ENCODE measurements around the gene ENKD1. TPM values are rescaled to one million over a fixed set of nuclear protein-coding genes. Genes with fewer than 3 reads are reported as not detected.

Gene ENKD1
- total RNA-seq, 3 donors from 2014 or later, result 13.9 to 16.7 (median 14.1) TPM

- Mint-ChIP-seq H3K36me3 (ENCODE audit: insufficient read depth) (peaks cover 2% of the 10 kb centered on the region), H3K4me3 (no peak overlapping the region), H3K4me1 (ENCODE audit: low read depth) (peaks cover 28% of the 10 kb centered on the region), H3K9me3 (no peaks in the 10 kb centered on the region), H3K27me3 (ENCODE audit: low read depth) (no peaks in the 10 kb centered on the region)
- DNase-seq (no peak), ATAC-seq (no peak)
Measured at GRCh38 chr16:67662653-67663010, 3.9 kb downstream of the ENKD1 start.

GRCh38 chr16:67661886-67662652, 4.5 kb downstream of the ENKD1 start:
- H3K27me3 Mint-ChIP-seq (ENCODE audit: low read depth), result no peaks in the 10 kb centered on the region
- peak overlapping the region; percentile 89 for H3K4me3 Mint-ChIP-seq
- peaks cover 2% of the 10 kb centered on the region for H3K36me3 Mint-ChIP-seq (ENCODE audit: insufficient read depth)
- DNase-seq, result no peak
- no peaks in the 10 kb centered on the region for H3K9me3 Mint-ChIP-seq
- H3K4me1 Mint-ChIP-seq (ENCODE audit: low read depth), result peaks cover 24% of the 10 kb centered on the region
- ATAC-seq, result no peak

GRCh38 chr16:67661101-67661761, 5.3 kb downstream of the ENKD1 start:
- H3K4me3 Mint-ChIP-seq, result peak overlapping the region; percentile 89
- H3K36me3 Mint-ChIP-seq (ENCODE audit: insufficient read depth), result peaks cover 2% of the 10 kb centered on the region
- no peaks in the 10 kb centered on the region for H3K27me3 Mint-ChIP-seq (ENCODE audit: low read depth)
- ATAC-seq (no peak), DNase-seq (no peak)
- H3K4me1 Mint-ChIP-seq (ENCODE audit: low read depth), result peaks cover 22% of the 10 kb centered on the region
- no peaks in the 10 kb centered on the region for H3K9me3 Mint-ChIP-seq

GRCh38 chr16:67660564-67661028, 6.0 kb downstream of the ENKD1 start, which contains the start of gene PARD6A:
PARD6A (plus strand) TSS chr16:67660960; CDS start chr16:67661039, 79 bp downstream.
- H3K36me3 Mint-ChIP-seq (ENCODE audit: insufficient read depth), result peaks cover 4% of the 10 kb centered on the region
- DNase-seq (peak; percentile 93), ATAC-seq (peak; percentile 84 to 85)
- peaks cover 21% of the 10 kb centered on the region for H3K4me1 Mint-ChIP-seq (ENCODE audit: low read depth)
- peak within 1 kb of the TSS; percentile 89 for H3K4me3 Mint-ChIP-seq
- no peaks in the 10 kb centered on the region for H3K9me3 Mint-ChIP-seq
- no peaks in the 10 kb centered on the region for H3K27me3 Mint-ChIP-seq (ENCODE audit: low read depth)

GRCh38 chr16:67659675-67660563, 6.6 kb downstream of the ENKD1 start, which contains the start of gene ACD:
ACD (minus strand) TSS chr16:67660260; CDS start chr16:67660220, 40 bp downstream.
- ATAC-seq (peak; percentile 72 to 75), DNase-seq (peak; percentile 92)
- H3K27me3 Mint-ChIP-seq (ENCODE audit: low read depth), result no peaks in the 10 kb centered on the region
- peaks cover 22% of the 10 kb centered on the region for H3K4me1 Mint-ChIP-seq (ENCODE audit: low read depth)
- H3K9me3 Mint-ChIP-seq, result no peaks in the 10 kb centered on the region
- H3K4me3 Mint-ChIP-seq, result peak within 1 kb of the TSS; percentile 89
- peaks cover 7% of the 10 kb centered on the region for H3K36me3 Mint-ChIP-seq (ENCODE audit: insufficient read depth)

- Mint-ChIP-seq H3K4me1 (ENCODE audit: low read depth) (peaks cover 21% of the 10 kb centered on the region), H3K4me3 (peak overlapping the region; percentile 89), H3K36me3 (ENCODE audit: insufficient read depth) (peaks cover 5% of the 10 kb centered on the region), H3K9me3 (no peaks in the 10 kb centered on the region), H3K27me3 (ENCODE audit: low read depth) (no peaks in the 10 kb centered on the region)
- no peak for DNase-seq
- ATAC-seq, result no peak
Measured at GRCh38 chr16:67658849-67659674, 7.5 kb downstream of the ENKD1 start.

- H3K4me1 Mint-ChIP-seq (ENCODE audit: low read depth), result peaks cover 20% of the 10 kb centered on the region
- DNase-seq (no peak), ATAC-seq (no peak)
- peak overlapping the region; percentile 89 for H3K4me3 Mint-ChIP-seq
- H3K9me3 Mint-ChIP-seq, result no peaks in the 10 kb centered on the region
- no peaks in the 10 kb centered on the region for H3K27me3 Mint-ChIP-seq (ENCODE audit: low read depth)
- peaks cover 5% of the 10 kb centered on the region for H3K36me3 Mint-ChIP-seq (ENCODE audit: insufficient read depth)
Measured at GRCh38 chr16:67657751-67658518, 8.6 kb downstream of the ENKD1 start.

GRCh38 chr16:67657017-67657608, 9.4 kb downstream of the ENKD1 start:
- Mint-ChIP-seq H3K4me1 (ENCODE audit: low read depth) (peaks cover 20% of the 10 kb centered on the region), H3K36me3 (ENCODE audit: insufficient read depth) (peaks cover 6% of the 10 kb centered on the region), H3K4me3 (no peak overlapping the region), H3K27me3 (ENCODE audit: low read depth) (no peaks in the 10 kb centered on the region), H3K9me3 (no peaks in the 10 kb centered on the region)
- no peak for DNase-seq
- ATAC-seq, result no peak

- Mint-ChIP-seq H3K4me1 (ENCODE audit: low read depth) (peaks cover 18% of the 10 kb centered on the region), H3K36me3 (ENCODE audit: insufficient read depth) (peaks cover 12% of the 10 kb centered on the region), H3K4me3 (no peak overlapping the region), H3K9me3 (no peaks in the 10 kb centered on the region), H3K27me3 (ENCODE audit: low read depth) (no peaks in the 10 kb centered on the region)
- ATAC-seq (no peak), DNase-seq (no peak)
Measured at GRCh38 chr16:67656344-67657016, 10.1 kb downstream of the ENKD1 start.

- Mint-ChIP-seq H3K4me3 (no peak overlapping the region), H3K27me3 (ENCODE audit: low read depth) (no peaks in the 10 kb centered on the region), H3K36me3 (ENCODE audit: insufficient read depth) (peaks cover 19% of the 10 kb centered on the region), H3K4me1 (ENCODE audit: low read depth) (peaks cover 15% of the 10 kb centered on the region), H3K9me3 (no peaks in the 10 kb centered on the region)
- DNase-seq, result no peak
- ATAC-seq, result no peak
Measured at GRCh38 chr16:67655363-67655762, 11.2 kb downstream of the ENKD1 start.

GRCh38 chr16:67654403-67654911, 12.1 kb downstream of the ENKD1 start:
- Mint-ChIP-seq H3K4me3 (no peak overlapping the region), H3K4me1 (ENCODE audit: low read depth) (peaks cover 17% of the 10 kb centered on the region), H3K36me3 (ENCODE audit: insufficient read depth) (peaks cover 21% of the 10 kb centered on the region)

GRCh38 chr16:67653789-67654402, 12.7 kb downstream of the ENKD1 start:
- no peak for ATAC-seq
- Mint-ChIP-seq H3K36me3 (ENCODE audit: insufficient read depth) (peaks cover 21% of the 10 kb centered on the region), H3K4me3 (no peak overlapping the region), H3K27me3 (ENCODE audit: low read depth) (no peaks in the 10 kb centered on the region), H3K9me3 (no peaks in the 10 kb centered on the region), H3K4me1 (ENCODE audit: low read depth) (peaks cover 14% of the 10 kb centered on the region)
- DNase-seq, result no peak

More at GRCh38 chr16:67654403-67654911, 12.1 kb downstream of the ENKD1 start:
- ATAC-seq (no peak), DNase-seq (no peak)
- H3K27me3 Mint-ChIP-seq (ENCODE audit: low read depth), result no peaks in the 10 kb centered on the region
- no peaks in the 10 kb centered on the region for H3K9me3 Mint-ChIP-seq
